K562 (cell line): ENCODE data around the gene RBM5. TPM values are rescaled to one million over a fixed set of nuclear protein-coding genes. Genes with fewer than 3 reads are reported as not detected.

Experiments
- ATF1 ChIP-seq, 2 experiments: fragments of 450-650 bp in 1 of 2; IDR thresholded peaks; 2 replicates each; pipeline ENCODE4 v1.6.1; 2016; ENCODE audit warnings: missing compliant biosample characterization in 1 of 2, missing genetic modification characterization in 1 of 2
- CLOCK ChIP-seq: fragments of 250-450 bp; sonication (Bioruptor Pico); IDR thresholded peaks from 2 replicates; pipeline ENCODE4 v1.4.0; 2020; ENCODE audit warnings: mild to moderate bottlenecking, moderate library complexity, borderline replicate concordance
- HLTF ChIP-seq: fragments of 450-650 bp; IDR thresholded peaks from 2 replicates; pipeline ENCODE4 v1.6.1; 2016
- L3MBTL2 ChIP-seq: fragments of 450-650 bp; IDR thresholded peaks from 2 replicates; pipeline ENCODE4 v1.6.1; 2016; ENCODE audit warnings: mild to moderate bottlenecking, moderate library complexity
- NONO ChIP-seq, 2 experiments: fragments of 200-400 bp in 1 of 2; fragments of 450-650 bp in 1 of 2; formaldehyde crosslinking in 1 of 2; IDR thresholded peaks; 2 replicates each; pipeline ENCODE4 v1.6.1; 2017; ENCODE audit warnings: low read depth in 2 of 2, mild to moderate bottlenecking in 2 of 2, moderate library complexity in 2 of 2, low read length in 1 of 2
- RBM15 ChIP-seq: fragments of 200-400 bp; formaldehyde crosslinking; IDR thresholded peaks from 2 replicates; pipeline ENCODE4 v1.6.1; 2018; ENCODE audit warnings: mild to moderate bottlenecking, low read length, moderate library complexity; ENCODE audit not compliant: insufficient read depth
- RBM22 ChIP-seq: fragments of 200-400 bp; formaldehyde crosslinking; IDR thresholded peaks from 2 replicates; pipeline ENCODE4 v1.6.1; 2018; ENCODE audit warnings: low read length, low read depth; ENCODE audit not compliant: poor library complexity, severe bottlenecking
- RBM25 ChIP-seq: fragments of 200-400 bp; formaldehyde crosslinking; IDR thresholded peaks from 2 replicates; pipeline ENCODE4 v1.6.1; 2018; ENCODE audit warnings: low read length, low read depth, moderate library complexity; ENCODE audit not compliant: severe bottlenecking
- SRF ChIP-seq, 2 experiments: fragments of 250-450, 450-650 bp in 1 of 2; sonication (Bioruptor Pico) in 1 of 2; sonication (generic) in 1 of 2; formaldehyde crosslinking; IDR thresholded peaks; 2 replicates each; pipeline versions ENCODE4 v1.5.0 to v1.5.1; 2020 to 2022; ENCODE audit warnings: mild to moderate bottlenecking in 1 of 2, missing genetic modification reagents in 1 of 2
- ZBTB1 ChIP-seq: sonication (generic); formaldehyde crosslinking; IDR thresholded peaks from 2 replicates; pipeline ENCODE4 v1.8.1; 2023; ENCODE audit warnings: missing genetic modification reagents, low read depth, mild to moderate bottlenecking, borderline replicate concordance
- ZNF41 ChIP-seq: fragments of 250-450 bp; sonication (Bioruptor Pico); conservative IDR thresholded peaks from 2 replicates; pipeline ENCODE4 v1.4.0; 2020; ENCODE audit warnings: mild to moderate bottlenecking
- polyA plus RNA-seq, 8 experiments: library from polyadenylated mRNA; depleted of rRNA in 4 of 8; stranded (reverse) in 5 of 8; unstranded in 3 of 8; fragments of >200 nt; fragmentation: Nextera tagmentation in 2 of 8; fragmentation: Illumina TruSeq in 1 of 8; extraction: Ambion mirVana in 2 of 8; extraction: Trizol in 1 of 8; gene quantifications; 2 replicates each; pipeline versions ENCODE4 v1.2.1 to v1.2.3, GENCODE V29; 2011 to 2014; ENCODE audit warnings: inconsistent platforms in 1 of 8, missing spikeins in 1 of 8
- total RNA-seq, 7 experiments: library from RNA; depleted of rRNA in 6 of 7; stranded (reverse); fragments of >200 nt in 6 of 7; fragmentation: Illumina TruSeq in 2 of 7; extraction: Trizol in 2 of 7; gene quantifications; 2 replicates each; pipeline versions ENCODE4 v1.2.1 to v1.2.3, GENCODE V29; 2011 to 2021; ENCODE audit warnings: low replicate concordance in 1 of 7
- TF ChIP-seq, protein P1 (sequence below): fragments of 450-650 bp; IDR thresholded peaks from 2 replicates; pipeline ENCODE4 v1.6.1; 2018; ENCODE audit not compliant: partially characterized antibody
- TF ChIP-seq, protein P2 (sequence below), 2 experiments: fragments of 450-650 bp; IDR thresholded peaks; 2 replicates each; pipeline ENCODE4 v1.6.1; 2018; ENCODE audit warnings: mild to moderate bottlenecking in 2 of 2, low read depth in 1 of 2; ENCODE audit not compliant: partially characterized antibody in 2 of 2

Gene RBM5
- total and polyA plus RNA-seq, 9 of the 15 experiments (the other 6 are each of a cell fraction or from before 2014, with no cell fraction given): 24.5 to 153 (median 81.6) TPM

DNA sequence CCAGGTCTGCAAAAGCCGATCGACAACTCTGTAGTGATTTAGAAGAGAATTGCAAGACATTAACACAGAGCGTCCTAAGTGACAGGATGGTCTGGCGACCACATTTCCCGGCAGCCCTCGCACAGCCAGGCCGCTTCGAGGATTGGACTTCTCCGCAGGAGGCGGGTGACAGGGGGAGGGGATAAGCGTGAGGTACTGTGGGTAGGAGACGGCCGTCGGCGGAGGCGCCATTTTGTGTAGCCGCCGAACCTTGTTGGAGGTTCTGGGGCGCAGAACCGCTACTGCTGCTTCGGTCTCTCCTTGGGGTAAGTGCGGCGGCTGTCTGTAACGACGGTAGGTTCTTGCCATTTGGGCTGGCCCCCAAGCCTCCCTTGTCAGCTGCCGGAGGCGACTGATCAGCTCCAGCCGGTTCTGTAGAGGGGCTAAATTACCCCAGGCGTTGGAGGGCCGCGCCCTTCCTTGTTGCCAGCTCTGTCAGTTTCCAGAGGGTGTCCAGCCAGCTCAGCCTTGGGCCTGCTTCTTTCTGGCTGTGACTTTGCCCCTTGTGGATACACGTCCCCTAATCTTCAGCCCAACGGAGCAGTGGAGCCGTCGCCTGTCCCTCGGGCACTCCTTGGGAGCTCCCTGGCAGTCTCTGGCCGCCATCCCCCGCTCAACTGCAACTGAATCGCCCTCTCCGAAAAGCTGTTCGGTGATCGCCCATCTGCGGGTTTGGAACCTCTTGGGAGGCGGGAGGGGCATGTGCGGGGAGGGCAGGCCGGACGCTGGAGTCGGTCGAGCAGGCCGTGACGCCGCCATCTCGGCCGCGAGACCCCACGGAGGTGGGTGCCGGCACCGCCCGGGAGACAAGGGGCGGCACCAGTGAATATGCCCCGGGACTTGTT lies at the start of gene RBM5 (continued):
- TF ChIP-seq, protein P1, sequence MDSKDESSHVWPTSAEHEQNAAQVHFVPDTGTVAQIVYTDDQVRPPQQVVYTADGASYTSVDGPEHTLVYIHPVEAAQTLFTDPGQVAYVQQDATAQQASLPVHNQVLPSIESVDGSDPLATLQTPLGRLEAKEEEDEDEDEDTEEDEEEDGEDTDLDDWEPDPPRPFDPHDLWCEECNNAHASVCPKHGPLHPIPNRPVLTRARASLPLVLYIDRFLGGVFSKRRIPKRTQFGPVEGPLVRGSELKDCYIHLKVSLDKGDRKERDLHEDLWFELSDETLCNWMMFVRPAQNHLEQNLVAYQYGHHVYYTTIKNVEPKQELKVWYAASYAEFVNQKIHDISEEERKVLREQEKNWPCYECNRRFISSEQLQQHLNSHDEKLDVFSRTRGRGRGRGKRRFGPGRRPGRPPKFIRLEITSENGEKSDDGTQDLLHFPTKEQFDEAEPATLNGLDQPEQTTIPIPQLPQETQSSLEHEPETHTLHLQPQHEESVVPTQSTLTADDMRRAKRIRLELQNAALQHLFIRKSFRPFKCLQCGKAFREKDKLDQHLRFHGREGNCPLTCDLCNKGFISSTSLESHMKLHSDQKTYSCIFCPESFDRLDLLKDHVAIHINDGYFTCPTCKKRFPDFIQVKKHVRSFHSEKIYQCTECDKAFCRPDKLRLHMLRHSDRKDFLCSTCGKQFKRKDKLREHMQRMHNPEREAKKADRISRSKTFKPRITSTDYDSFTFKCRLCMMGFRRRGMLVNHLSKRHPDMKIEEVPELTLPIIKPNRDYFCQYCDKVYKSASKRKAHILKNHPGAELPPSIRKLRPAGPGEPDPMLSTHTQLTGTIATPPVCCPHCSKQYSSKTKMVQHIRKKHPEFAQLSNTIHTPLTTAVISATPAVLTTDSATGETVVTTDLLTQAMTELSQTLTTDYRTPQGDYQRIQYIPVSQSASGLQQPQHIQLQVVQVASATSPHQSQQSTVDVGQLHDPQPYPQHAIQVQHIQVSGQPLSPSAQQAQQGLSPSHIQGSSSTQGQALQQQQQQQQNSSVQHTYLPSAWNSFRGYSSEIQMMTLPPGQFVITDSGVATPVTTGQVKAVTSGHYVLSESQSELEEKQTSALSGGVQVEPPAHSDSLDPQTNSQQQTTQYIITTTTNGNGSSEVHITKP: no peak
- TF ChIP-seq, protein P2, sequence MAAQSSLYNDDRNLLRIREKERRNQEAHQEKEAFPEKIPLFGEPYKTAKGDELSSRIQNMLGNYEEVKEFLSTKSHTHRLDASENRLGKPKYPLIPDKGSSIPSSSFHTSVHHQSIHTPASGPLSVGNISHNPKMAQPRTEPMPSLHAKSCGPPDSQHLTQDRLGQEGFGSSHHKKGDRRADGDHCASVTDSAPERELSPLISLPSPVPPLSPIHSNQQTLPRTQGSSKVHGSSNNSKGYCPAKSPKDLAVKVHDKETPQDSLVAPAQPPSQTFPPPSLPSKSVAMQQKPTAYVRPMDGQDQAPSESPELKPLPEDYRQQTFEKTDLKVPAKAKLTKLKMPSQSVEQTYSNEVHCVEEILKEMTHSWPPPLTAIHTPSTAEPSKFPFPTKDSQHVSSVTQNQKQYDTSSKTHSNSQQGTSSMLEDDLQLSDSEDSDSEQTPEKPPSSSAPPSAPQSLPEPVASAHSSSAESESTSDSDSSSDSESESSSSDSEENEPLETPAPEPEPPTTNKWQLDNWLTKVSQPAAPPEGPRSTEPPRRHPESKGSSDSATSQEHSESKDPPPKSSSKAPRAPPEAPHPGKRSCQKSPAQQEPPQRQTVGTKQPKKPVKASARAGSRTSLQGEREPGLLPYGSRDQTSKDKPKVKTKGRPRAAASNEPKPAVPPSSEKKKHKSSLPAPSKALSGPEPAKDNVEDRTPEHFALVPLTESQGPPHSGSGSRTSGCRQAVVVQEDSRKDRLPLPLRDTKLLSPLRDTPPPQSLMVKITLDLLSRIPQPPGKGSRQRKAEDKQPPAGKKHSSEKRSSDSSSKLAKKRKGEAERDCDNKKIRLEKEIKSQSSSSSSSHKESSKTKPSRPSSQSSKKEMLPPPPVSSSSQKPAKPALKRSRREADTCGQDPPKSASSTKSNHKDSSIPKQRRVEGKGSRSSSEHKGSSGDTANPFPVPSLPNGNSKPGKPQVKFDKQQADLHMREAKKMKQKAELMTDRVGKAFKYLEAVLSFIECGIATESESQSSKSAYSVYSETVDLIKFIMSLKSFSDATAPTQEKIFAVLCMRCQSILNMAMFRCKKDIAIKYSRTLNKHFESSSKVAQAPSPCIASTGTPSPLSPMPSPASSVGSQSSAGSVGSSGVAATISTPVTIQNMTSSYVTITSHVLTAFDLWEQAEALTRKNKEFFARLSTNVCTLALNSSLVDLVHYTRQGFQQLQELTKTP (IDR thresholded peaks at IDR 0.05; ENCODE audit: low read depth in 1 of 2, partially characterized antibody in 2 of 2): peak in 1 of 2 experiments; percentile 92
- TF ChIP-seq HLTF (0 out of 2 replicates have a peak, but pooled peaks have one; percentile 47), ZNF41 (no peak), SRF (CRISPR knock-in tag; IDR thresholded peaks at IDR 0.05) (no peak), RBM25 (no peak), NONO (IDR thresholded peaks at IDR 0.05; ENCODE audit: low read depth in 2 of 2, low read length in 1 of 2) (no peak), ZBTB1 (no peak), L3MBTL2 (0 out of 2 replicates have a peak, but pooled peaks have one; percentile 14), ATF1 (CRISPR knock-in tag; IDR thresholded peaks at IDR 0.05) (no peak), ATF1 (tag; IDR thresholded peaks at IDR 0.05) (peak; percentile 24; the same call in 1 of the 2 replicates), CLOCK (CRISPR knock-in tag) (no peak), RBM15 (no peak), RBM22 (no peak)
